Astrocyte (in vitro differentiated cells and primary cell): Measurements from ENCODE around the gene PSPH.

Experiments
- CTCF ChIP-seq: IDR thresholded peaks from 2 replicates; pipeline ENCODE4 v1.5.1; 2011; ENCODE audit warnings: low read depth, mild to moderate bottlenecking, inconsistent platforms, low read length, moderate library complexity; ENCODE audit not compliant: insufficient read depth
- EZH2 ChIP-seq: IDR thresholded peaks from 2 replicates; pipeline ENCODE4 v1.6.1; 2012; ENCODE audit warnings: mild to moderate bottlenecking, low read length, inconsistent platforms; ENCODE audit not compliant: insufficient read depth

GRCh38 chr7:55965805-55966421, 85.3 kb downstream of the PSPH start:
- TF ChIP-seq CTCF (no peak), EZH2 (no peak)
